GM21528 (cell line): Measurements from ENCODE around the gene ZFHX3.

Source experiments
- ATAC-seq: cut with Tn5 transposase; IDR thresholded peaks from one replicate; pipeline ENCODE4 v1.9.1; 2021; ENCODE audit warnings: mild to moderate bottlenecking, moderate library complexity; ENCODE audit not compliant: unreplicated experiment, low FRiP score

The ZFHX3 gene

DNA sequence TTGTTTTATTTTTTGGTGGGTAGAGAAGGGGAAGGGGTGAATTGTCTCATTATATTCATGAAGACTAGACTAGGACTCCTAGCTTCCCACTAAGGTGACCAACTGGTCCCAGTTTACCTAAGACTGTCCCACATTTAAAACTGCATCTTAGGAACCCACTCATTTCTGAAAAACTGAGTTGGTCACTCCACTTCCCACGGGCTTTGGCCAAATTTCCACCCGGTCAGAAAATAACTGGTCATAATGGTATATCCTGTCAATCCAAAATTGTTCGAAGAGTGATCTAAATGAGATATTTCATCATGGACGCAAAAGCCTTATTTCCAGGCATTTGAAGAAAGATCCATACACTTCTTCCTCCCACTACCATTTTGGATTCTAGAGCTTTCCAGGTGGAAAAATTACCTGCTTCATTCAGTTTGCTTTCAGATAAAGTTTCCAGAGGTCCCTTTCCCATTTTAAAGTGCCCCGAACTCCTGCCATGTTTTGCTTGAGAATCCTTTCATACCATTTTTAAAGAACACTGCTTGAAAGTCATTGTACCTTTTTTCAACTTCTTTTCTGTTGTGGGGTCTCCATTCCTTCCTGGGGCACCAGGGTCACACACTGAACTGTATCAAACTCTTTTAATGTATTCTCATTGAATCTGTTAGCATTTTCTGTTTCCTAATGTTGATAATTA is 21.8 kb upstream of the ZFHX3 start:
- no peak for ATAC-seq

- no peak for ATAC-seq
Measured at GRCh38 chr16:73068541-73069401, 20.8 kb upstream of the ZFHX3 start.

DNA sequence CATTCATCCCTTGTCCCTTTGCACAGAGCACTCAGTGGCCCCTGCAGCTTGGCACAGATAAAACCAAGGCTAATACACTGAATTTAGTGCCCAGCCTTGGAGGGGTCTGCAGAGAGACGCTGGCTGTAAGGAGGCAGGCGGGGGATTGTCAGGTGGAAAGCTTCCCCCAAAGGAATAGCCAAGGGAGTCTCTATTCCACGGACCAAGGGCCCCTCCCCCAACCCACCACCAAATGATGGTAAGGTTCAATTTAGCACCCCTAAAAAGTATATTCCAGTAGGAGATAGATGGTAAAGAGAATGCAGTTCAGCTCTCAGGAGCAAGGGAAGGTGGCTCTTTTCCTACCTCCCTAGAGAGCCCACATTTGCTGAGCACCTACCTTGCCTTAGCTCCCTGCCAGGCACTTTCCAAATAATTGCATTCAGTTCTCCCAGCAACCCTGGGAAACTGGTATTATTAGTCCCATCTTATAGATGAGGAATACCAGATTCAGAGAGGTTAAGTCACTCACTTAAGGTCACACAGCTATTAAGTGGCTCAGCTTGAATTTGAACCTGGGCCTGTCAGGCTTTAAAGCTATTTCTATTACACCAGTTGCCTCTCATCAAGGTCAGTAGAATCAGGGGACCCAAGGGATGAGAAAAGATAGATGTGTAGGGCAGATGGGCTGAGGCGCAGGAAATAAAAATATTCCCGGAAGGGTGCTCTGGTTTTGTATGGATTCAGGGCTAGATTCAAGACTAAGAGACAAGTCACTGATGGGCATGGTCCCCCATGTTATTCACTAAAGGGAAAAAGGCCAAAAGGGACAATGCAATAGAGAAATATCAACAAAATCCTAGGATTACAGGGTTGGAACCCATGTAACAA is 20.0 kb upstream of the ZFHX3 start:
- ATAC-seq, result no peak

DNA sequence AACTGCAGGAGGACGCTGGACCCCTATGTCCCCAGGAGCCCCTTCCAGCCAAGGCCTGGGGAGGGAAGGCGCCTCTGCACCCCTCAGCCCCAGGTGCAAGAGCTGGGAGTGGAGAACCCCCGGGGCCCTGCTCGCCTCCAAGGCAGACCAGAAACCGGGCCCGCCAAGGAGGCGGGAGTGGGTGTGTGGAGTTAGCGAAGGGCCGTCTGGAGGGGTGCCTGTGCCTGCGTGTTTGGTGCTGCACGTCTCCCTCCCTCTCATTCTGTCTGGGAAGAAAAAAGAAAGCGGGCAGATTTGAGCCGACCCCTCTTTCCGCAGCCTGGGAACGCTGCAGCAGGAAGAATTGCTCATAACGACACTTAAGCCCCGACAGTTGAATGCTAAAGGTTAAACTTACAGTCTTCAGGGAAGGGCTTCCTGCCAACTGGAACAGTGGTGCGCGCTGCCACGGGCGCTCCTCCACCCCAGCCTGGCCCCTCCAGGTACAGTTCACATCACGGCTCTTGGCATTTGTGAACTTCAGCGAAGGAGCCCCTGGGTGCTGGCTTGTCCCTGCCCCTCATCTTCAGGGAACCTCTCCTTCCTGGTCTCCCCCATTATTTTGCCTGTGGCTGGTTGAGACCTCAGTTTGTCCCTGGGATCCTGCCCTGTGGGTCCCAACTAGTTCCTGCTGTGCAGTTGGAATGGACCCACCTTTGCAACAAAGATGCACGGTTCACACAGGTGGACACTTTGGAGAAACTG is 19.2 kb upstream of the ZFHX3 start:
- ATAC-seq, result no peak

DNA sequence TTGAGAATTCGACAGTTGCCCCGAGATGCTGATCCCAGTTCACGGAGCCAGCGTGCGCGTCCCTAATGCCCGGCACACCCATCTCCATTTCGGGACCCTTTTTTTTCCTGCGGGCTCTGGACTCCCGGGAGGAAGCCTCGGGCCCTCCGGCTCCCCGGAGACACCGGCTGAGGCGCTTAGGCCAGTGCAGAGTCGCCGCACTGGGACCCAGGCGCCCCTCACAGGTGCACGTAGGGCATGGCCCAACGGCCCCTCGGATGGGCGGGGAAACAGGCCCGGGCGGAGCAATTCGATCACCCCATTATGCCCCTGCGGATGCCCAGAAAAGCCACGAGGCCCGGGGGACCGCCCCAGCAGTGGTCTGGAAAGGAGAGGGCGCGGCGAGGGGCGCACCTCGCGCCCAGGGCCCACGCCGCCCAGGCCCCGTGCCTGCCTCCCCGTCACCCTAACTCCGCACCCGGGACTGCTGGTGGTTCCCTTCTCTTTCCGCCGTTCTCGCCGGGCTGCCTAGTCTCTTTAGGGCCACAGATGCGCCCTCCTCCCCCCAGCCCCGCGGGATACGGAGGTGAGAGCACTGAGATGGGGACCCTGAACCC is 18.5 kb upstream of the ZFHX3 start:
- ATAC-seq, result no peak

DNA sequence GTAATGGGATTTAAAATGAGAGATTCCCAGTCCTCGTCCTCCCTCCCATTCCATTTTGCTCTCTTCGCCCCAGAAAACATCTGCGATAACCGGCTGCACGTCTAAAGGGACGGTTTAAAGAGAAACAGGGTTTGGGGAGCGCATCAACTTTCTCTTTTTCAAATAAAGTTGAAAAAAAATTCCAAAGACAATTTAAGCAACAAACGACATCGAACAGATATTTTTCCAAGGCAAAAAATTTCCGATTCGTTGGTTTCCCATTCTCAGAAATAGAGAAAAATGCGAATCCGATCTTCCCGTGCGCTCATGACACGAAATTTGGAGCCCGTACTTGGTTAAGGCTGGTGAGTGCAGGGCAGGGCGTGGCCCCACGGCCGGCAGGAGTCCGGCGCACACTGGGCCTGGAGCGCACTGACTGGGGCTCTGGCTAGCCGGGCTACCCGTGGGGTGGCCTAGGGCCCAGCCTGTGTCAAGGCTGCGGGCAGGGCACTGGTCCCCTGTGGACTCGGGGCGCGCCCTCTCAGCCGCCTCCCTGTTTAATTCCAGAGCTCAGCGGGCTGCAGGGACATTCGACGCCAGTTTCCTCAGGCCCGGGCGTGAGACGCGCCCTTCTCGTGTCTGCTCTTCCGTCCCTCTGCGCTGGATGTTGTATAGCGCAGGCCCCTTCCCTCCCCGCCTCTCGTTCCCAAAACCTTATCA is 17.9 kb upstream of the ZFHX3 start:
- ATAC-seq, result no peak

GRCh38 chr16:73064994-73065545 is 17.1 kb upstream of the ZFHX3 start:
- ATAC-seq, result no peak

GRCh38 chr16:73064212-73064993 is 16.5 kb upstream of the ZFHX3 start:
- ATAC-seq, result no peak

- no peak for ATAC-seq
Measured at GRCh38 chr16:73063854-73064211, 15.9 kb upstream of the ZFHX3 start.

DNA sequence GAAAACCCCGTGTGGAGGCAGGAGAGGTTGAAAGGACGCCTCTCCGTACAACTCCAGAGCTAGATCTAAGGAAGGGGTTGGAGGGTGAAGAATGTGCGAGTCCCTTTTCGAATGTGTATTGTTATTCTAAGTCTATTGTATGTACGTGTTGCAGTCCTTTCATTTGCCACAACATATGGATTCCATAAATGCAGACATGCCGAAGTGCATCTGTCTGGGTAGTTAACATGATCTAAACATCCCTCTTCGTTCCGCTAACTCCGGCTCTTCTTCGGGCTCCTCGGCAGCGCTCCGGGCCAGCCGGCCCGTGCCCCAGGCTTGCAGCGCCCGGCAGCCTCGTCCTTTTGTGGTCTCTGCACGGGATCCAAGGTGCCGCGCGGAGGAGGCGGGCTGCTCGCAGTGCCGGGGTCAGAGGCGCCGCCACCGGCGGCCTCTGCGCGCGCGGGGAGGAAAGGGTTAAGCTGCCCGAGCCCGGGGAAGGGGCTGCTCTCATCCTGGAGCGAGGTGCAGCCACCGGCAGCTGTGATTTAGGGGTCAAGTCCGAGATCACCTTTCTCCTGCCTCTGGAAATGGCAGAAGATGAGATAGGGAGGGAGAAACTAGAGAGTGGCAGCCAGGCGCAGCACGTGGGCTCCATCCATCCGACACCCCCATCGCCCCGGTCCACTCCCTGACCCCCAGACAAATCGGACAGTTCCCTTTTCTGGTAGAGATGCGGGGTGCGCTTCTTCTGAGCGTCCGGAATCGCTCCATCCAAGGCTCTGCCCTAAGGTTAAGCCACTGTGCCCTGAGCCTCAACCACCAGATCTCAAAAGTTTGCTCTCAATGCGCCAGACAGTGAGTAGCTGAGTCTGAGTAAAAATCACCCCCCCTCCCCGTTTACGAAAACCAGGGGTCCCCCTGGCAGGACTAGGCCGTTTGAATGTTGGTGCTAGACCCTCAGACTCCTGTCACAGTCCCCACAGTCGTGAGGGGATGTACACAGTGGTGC is 15.1 kb upstream of the ZFHX3 start:
- ATAC-seq, result no peak

- ATAC-seq, result no peak
Measured at GRCh38 chr16:73062001-73062616, 14.2 kb upstream of the ZFHX3 start.

DNA sequence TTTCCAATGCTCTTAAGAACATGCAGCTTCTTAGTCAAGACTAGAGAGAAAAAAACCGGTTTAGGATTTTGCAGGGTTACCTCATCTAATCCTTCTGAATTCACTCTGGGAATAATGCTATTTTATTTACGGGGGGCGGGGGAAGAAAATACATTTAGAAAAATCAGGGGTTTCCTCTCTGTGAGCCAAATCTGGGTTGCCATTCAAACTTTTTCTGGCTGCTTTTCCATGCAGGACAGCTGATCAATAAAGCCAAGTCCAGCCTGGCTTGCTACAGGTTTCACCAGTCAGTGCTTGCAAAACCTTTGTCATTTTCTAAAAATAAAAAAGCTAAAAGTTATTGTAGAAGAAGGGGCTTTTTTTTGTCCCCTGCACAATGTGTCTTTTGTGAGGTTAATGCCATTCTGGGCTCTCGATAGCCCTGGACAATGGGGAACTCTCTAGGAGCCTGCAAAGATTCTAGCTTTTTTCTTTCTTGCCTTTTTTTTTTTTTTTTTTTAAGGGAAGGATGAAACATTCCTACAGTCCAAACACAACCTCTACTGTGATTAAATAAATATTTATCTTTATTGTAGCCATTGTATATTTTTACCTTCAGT is 13.1 kb upstream of the ZFHX3 start:
- ATAC-seq, result no peak

GRCh38 chr16:73059779-73060615 is 12.1 kb upstream of the ZFHX3 start:
- ATAC-seq, result no peak

- peak; percentile 28 for ATAC-seq
Measured at GRCh38 chr16:73058616-73059409, 10.9 kb upstream of the ZFHX3 start.

DNA sequence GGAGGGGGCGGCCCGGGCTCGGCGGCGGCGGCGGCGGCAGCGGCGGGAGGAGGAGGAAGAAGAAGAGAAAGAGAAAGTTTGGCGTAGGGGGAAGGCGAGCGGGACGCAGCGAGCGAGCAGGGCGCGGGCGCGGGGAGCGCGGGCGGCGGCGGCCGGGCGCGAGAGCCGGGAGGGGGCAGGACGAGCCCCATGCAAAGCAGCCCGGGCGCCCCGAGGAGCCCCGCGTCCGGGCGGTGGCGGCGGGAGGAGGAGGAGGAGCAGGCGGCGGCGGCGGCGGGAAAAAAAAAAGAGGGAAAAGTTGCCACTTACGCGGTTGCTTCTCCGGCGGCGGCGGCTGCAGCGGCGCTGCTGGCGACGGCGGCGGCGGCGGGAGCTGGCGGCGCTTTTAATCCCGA is 10.3 kb upstream of the ZFHX3 start:
- ATAC-seq, result peak; percentile 76
